Ishikawa (cell line): ENCODE measurements around the gene ANXA1.

ENCODE experiments used
- CEBPB ChIP-seq: IDR thresholded peaks from 2 replicates; pipeline ENCODE4 v1.6.1; 2012
- CREB1 ChIP-seq: IDR thresholded peaks from 2 replicates; pipeline ENCODE4 v1.6.1; 2012; ENCODE audit warnings: low read depth
- EGR1 ChIP-seq: IDR thresholded peaks from 2 replicates; pipeline ENCODE4 v1.6.1; 2012
- EP300 ChIP-seq: IDR thresholded peaks from 2 replicates; pipeline ENCODE4 v1.6.1; 2012; ENCODE audit warnings: borderline replicate concordance
- FOXM1 ChIP-seq: IDR thresholded peaks from 2 replicates; pipeline ENCODE4 v1.6.1; 2012; ENCODE audit warnings: low read depth, borderline replicate concordance
- NFIC ChIP-seq: IDR thresholded peaks from 2 replicates; pipeline ENCODE4 v1.6.1; 2012
- RAD21 ChIP-seq: IDR thresholded peaks from 2 replicates; pipeline ENCODE4 v1.6.1; 2012; ENCODE audit warnings: low read depth
- REST ChIP-seq: IDR thresholded peaks from 2 replicates; pipeline ENCODE4 v1.6.1; 2012; ENCODE audit warnings: low read depth, mild to moderate bottlenecking
- TAF1 ChIP-seq: IDR thresholded peaks from 2 replicates; pipeline ENCODE4 v1.6.1; 2012; ENCODE audit warnings: low read depth, mild to moderate bottlenecking
- TEAD4 ChIP-seq: IDR thresholded peaks from 2 replicates; pipeline ENCODE4 v1.6.1; 2012
- USF1 ChIP-seq: IDR thresholded peaks from 2 replicates; pipeline ENCODE4 v1.6.1; 2012
- YY1 ChIP-seq: IDR thresholded peaks from 2 replicates; pipeline ENCODE4 v1.6.1; 2012; ENCODE audit warnings: low read depth
- TF ChIP-seq, protein P1 (sequence below): IDR thresholded peaks from 2 replicates; pipeline ENCODE4 v1.6.1; 2012

GRCh38 chr9:73152953-73153352 is 1.3 kb downstream of the ANXA1 start:
- no peak for TF ChIP-seq RAD21
- TF ChIP-seq REST: no peak
- no peak for TF ChIP-seq CEBPB
- TF ChIP-seq CREB1: no peak
- TF ChIP-seq TAF1: no peak
- TF ChIP-seq, protein P1, sequence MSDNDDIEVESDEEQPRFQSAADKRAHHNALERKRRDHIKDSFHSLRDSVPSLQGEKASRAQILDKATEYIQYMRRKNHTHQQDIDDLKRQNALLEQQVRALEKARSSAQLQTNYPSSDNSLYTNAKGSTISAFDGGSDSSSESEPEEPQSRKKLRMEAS: no peak
- TF ChIP-seq EP300: no peak
- TF ChIP-seq EGR1: no peak
- no peak for TF ChIP-seq TEAD4
- TF ChIP-seq FOXM1: no peak
- TF ChIP-seq USF1: no peak
- TF ChIP-seq YY1: no peak
- no peak for TF ChIP-seq NFIC
